ENCODE data around the gene EPHA10. TPM values are rescaled to one million over a fixed set of nuclear protein-coding genes. Genes with fewer than 3 reads are reported as not detected.
A peak's percentile ranks its signal among the peaks of the same experiment; 100 is the strongest.

EPHA10 gene
- total RNA-seq, 2 donors from 2014 or later, result 0.73 to 11.8 TPM

DNA sequence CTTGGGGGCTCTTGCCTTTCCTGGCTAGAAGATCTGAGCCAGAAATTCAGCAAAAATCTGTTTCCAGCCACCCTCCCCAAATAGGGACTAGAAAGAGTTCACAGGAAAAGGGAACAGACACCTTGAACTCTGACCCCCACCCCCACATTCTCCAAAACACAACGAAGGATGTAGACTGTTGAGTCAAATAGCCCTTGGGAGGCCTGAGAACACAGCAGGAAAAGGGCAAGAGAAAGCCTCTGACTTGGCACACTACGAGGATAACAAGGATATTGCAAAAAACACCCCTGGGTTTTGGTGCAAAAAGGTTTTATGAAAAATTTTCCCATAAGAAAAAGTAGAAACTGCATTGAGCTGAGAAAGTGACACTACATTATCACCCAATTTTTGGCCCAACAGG lies 45.0 kb upstream of the EPHA10 start:
- Histone ChIP-seq H3K27me3 (replicated peaks; ENCODE audit: insufficient read depth) (no peaks in the 10 kb centered on the region), H3K36me3 (no peaks in the 10 kb centered on the region), H3K9me3 (no peaks in the 10 kb centered on the region), H3K4me1 (replicated peaks) (peaks cover 14% of the 10 kb centered on the region), H3K27ac (no peak overlapping the region), H3K4me3 (no peak overlapping the region)
- WGBS, result 58% methylated on average over 2 of the region's 2 CpGs
- DNase-seq (ENCODE audit: low spot score), result no peak
- TF ChIP-seq POLR2AphosphoS5 (IDR thresholded peaks at IDR 0.05) (no peak), POLR2A (IDR thresholded peaks at IDR 0.05) (no peak)
- TF ChIP-seq, protein P1, sequence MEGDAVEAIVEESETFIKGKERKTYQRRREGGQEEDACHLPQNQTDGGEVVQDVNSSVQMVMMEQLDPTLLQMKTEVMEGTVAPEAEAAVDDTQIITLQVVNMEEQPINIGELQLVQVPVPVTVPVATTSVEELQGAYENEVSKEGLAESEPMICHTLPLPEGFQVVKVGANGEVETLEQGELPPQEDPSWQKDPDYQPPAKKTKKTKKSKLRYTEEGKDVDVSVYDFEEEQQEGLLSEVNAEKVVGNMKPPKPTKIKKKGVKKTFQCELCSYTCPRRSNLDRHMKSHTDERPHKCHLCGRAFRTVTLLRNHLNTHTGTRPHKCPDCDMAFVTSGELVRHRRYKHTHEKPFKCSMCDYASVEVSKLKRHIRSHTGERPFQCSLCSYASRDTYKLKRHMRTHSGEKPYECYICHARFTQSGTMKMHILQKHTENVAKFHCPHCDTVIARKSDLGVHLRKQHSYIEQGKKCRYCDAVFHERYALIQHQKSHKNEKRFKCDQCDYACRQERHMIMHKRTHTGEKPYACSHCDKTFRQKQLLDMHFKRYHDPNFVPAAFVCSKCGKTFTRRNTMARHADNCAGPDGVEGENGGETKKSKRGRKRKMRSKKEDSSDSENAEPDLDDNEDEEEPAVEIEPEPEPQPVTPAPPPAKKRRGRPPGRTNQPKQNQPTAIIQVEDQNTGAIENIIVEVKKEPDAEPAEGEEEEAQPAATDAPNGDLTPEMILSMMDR (IDR thresholded peaks at IDR 0.05), result no peak
- intact Hi-C loops (cut with DNase I), result loop anchor here (2.0 to 10.0 kb wide), 4 partner anchors 49 to 255 kb away; partner anchors contain the start of genes CDCA8, DNALI1, GNL2 and MTF1

DNA sequence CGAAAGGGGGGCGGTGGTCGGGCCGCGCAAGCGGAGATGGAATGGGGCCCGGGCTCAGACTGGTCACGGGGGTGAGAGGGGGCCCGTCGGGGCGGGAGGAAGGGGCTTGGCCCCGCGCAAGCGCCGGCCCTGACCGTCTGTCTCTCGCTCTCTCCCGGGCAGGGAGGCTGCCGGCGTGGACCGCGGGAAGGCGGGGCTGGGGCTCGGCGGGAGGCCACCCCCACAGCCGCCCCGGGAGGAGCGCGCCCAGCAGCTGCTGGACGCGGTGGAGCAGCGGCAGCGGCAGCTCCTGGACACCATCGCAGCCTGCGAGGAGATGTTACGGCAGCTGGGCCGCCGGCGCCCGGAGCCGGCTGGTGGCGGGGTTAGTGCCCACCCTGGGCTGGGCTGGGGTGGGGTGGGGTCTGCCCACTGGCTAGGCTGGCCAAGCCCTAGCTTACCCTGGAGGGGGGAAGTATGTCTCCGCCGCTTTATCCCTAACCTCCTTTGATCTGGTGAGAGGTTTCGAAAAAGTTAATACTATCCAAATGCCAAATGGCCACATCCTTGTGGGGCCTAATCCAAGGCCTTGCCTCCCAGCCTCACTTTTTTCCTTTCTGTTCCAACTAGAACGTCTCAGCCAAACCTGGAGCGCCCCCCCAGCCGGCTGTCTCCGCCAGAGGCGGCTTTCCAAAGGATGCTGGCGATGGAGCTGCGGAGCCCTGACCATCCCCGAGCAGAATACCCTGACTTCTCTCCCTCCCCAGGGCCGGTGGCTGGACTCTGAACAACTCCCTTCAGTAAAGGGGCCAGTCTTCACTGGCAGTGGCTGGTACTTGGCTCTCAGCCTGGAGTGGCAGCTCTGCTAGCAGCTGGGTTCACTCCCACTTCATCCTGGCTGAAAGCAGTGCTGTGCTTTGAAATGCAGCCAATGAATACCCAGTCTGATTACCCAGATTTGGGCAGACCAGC lies 43.7 kb upstream of the EPHA10 start:
- intact Hi-C loops (cut with DNase I), result loop anchor here (2.0 to 10.0 kb wide), 4 partner anchors 50 to 254 kb away; partner anchors contain the start of genes CDCA8, DNALI1, GNL2 and MTF1

DNA sequence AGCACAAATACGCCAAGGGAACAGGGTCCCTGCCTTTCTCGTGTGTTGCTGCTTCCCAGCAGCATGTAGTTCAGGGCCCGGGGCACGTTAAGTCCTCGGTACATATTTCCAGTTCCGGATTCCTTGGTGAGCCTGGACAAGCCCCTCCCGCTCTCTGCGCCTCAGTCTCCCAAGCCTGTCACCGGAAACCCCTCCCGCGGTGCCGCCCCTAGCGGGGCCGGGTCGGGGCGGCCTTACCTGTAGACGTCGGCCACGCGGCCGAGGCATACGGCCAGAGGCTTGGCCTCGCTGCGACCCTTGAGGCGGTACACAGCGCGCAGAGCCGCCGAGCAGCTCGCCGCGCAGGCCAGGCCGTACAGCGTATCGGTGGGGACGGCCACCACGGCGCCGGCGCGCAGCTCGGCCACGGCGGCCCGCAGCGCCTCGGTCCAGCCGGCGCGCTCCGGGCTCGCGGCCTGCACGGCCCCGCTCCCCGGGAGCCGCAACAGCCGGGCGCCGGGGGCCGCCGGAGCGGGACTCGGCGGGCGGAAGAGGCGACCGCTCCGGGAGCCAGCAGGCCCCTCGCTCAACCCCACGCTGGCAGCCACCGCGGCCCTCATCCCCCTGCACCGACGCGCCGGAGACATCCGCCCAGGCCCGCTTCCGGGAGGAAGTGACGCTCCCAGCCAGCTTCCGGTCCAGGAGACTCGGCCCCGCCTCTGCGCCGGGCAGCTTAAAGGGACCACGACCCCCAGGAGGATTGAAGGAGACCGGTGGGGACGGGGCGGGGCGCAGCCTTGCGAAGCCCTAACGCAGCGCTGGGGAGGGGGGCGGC lies 42.8 kb upstream of the EPHA10 start, which contains the start of the genes C1orf122 and YRDC:
TSS of gene C1orf122 (plus strand) at position 236 of the 814 bp plus-strand sequence. CDS start 615 bp downstream, outside the sequence.
TSS of gene YRDC (minus strand) at position 654 of the 814 bp plus-strand sequence. CDS start at position 626, 28 bp downstream.
- no peaks in the 10 kb centered on the region for H3K9me3 ChIP-seq
- peak within 1 kb of the TSS; percentile 79 to 90 for H3K4me3 ChIP-seq
- H3K36me3 ChIP-seq, result peaks cover 0 to 18% of the 10 kb centered on the region in 2 donors
- TF ChIP-seq POLR2A (IDR thresholded peaks at IDR 0.05) (peak; percentile 50), POLR2AphosphoS5 (IDR thresholded peaks at IDR 0.05) (peak; percentile 84)
- TF ChIP-seq, protein P1 (IDR thresholded peaks at IDR 0.05), result no peak
- H3K4me1 ChIP-seq (replicated peaks), result peaks cover 14% of the 10 kb centered on the region
- DNase-seq (ENCODE audit: low spot score), result peak; percentile 91
- no peaks in the 10 kb centered on the region for H3K27me3 ChIP-seq (replicated peaks; ENCODE audit: insufficient read depth)
- H3K27ac ChIP-seq, result peak within 1 kb of the TSS; percentile 94 to 98
- under 1% methylated on average over 52 of the region's 95 CpGs for WGBS
- intact Hi-C loops (cut with DNase I), result loop anchor here (2.0 to 10.0 kb wide), 4 partner anchors 51 to 253 kb away; partner anchors contain the start of genes CDCA8, DNALI1, GNL2 and MTF1

More for the DNA sequence above, 43.7 kb upstream of the EPHA10 start:
- H3K9me3 ChIP-seq, result no peaks in the 10 kb centered on the region
- H3K36me3 ChIP-seq, result peaks cover 0 to 9% of the 10 kb centered on the region in 2 donors
- TF ChIP-seq POLR2A (IDR thresholded peaks at IDR 0.05), result no peak
- TF ChIP-seq POLR2AphosphoS5 (IDR thresholded peaks at IDR 0.05), result no peak
- TF ChIP-seq, protein P1 (IDR thresholded peaks at IDR 0.05), result no peak
- peak overlapping the region; percentile 79 to 90 for H3K4me3 ChIP-seq
- H3K27me3 ChIP-seq (replicated peaks; ENCODE audit: insufficient read depth), result no peaks in the 10 kb centered on the region
- peak; percentile 27 for DNase-seq (ENCODE audit: low spot score)
- H3K4me1 ChIP-seq (replicated peaks), result peaks cover 14% of the 10 kb centered on the region
- 2% methylated on average over 51 of the region's 54 CpGs for WGBS
- H3K27ac ChIP-seq, result peak overlapping the region; percentile 94 to 98

DNA sequence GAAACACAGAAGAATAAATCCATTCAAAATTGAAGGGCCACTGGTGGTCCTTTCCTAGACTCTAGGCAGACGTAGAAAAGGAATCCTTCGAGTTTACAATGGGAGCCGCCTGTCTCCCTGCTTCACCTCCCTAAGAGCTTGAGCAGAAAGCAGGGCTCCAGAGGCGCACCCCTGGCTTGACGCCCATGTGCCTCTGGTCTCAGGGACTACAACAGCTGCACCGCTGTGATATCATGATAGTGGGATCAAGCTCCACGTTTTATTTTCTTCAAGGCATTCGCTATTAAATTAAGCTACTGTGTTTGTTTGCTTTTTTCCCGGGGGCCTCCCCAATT lies 42.3 kb upstream of the EPHA10 start:
- DNase-seq (ENCODE audit: low spot score), result no peak
- peaks cover 0 to 23% of the 10 kb centered on the region in 2 donors for H3K36me3 ChIP-seq
- H3K4me3 ChIP-seq, result peak overlapping the region; percentile 79 to 90
- no peaks in the 10 kb centered on the region for H3K27me3 ChIP-seq (replicated peaks; ENCODE audit: insufficient read depth)
- WGBS, result 5% methylated on average over 9 of the region's 9 CpGs
- intact Hi-C loops (cut with DNase I), result loop anchor here (5.0 to 10.0 kb wide), 3 partner anchors 115 to 252 kb away; partner anchors contain the start of genes CDCA8, DNALI1, GNL2 and SNIP1
- peaks cover 14% of the 10 kb centered on the region for H3K4me1 ChIP-seq (replicated peaks)
- H3K27ac ChIP-seq, result peak overlapping the region; percentile 94 to 98
- no peaks in the 10 kb centered on the region for H3K9me3 ChIP-seq
- no peak for TF ChIP-seq POLR2AphosphoS5 (IDR thresholded peaks at IDR 0.05)
- no peak for TF ChIP-seq POLR2A (IDR thresholded peaks at IDR 0.05)
- TF ChIP-seq, protein P1 (IDR thresholded peaks at IDR 0.05), result no peak

Measured in prostate gland (tissue), 2 donors.